ENCODE data around the gene CXCR2.
A peak's percentile ranks its signal among the peaks of the same experiment; 100 is the strongest.
"Not testable (repeated sequence)": the region's sequence is repeated elsewhere in the genome, so short reads cannot be mapped to it uniquely, and the experiment has no call there.

CXCR2 gene

DNA sequence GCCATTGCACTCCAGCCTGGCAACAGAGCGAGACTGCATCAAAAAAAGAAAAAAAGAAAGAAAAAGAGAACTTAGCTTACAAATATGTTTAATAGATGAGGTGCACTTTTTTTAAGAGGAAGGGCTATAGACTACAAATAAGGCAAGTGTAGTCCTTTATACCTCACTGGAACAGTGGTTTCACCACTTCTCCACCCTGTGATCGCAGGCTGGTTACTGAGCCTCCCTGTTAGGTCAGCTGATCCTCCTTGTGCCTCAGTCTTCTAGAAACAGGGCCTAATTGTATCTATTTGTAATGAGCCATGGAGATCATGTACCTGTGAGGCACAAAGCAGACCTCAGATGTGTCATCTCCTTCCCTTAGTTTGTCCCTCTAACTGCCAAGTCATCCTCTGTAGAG, 4.5 kb downstream of the CXCR2 start:
- no peak for DNase-seq (ENCODE audit: low spot score)

DNA sequence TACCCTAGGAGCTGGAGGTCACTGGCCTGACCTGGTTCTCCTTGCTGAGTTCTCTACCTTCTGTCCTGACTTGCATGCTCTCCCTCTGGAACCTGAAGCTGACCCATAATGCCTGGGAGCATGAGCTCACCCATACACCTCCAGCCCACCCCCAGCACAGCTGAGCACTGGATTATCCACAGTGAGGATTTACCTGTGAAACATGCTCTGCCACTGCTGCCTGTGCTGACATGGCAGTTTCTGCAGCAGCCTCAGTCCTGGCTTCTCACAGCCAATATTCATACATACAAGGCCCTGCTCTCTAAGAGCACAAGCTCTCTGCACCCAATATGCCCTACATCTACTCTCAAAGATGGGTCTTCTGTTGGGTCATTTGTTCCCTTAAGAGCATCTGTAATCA, 5.0 kb downstream of the CXCR2 start:
- DNase-seq (ENCODE audit: low spot score), result no peak

- DNase-seq (ENCODE audit: low spot score), result no peak
These were observed 11.7 kb downstream of the CXCR2 start for GRCh38 chr2:218137514-218137913.

DNA sequence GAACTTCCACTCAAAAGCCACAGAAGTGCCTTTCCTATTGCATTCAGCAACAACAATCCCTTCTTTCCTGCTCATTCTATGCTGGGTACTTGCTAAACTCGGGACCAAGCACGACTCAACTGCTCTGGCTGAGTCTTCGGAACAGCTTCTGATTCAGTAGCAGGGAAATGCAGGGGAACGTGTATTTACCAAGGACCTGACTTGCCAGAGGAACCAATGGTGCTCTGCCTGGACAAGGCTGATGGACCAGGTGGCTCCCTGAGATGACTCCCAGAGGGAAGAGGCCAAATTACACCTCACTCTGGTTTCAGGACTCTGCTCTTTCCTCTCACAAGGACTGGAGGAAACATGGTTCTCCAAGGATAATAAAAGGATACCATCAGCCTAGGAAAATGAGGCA, 12.2 kb downstream of the CXCR2 start:
- DNase-seq (ENCODE audit: low spot score), result no peak

GRCh38 chr2:218145124-218145523, 19.3 kb downstream of the CXCR2 start:
- no peak for DNase-seq (ENCODE audit: low spot score)

- no peak for DNase-seq (ENCODE audit: low spot score)
These were observed 20.2 kb downstream of the CXCR2 start for GRCh38 chr2:218146056-218146455.

GRCh38 chr2:218149098-218149497, 23.3 kb downstream of the CXCR2 start:
- no peak for DNase-seq (ENCODE audit: low spot score)

- no peak for DNase-seq (ENCODE audit: low spot score)
These were observed 24.1 kb downstream of the CXCR2 start for GRCh38 chr2:218149848-218150440.

GRCh38 chr2:218152172-218152571, 26.3 kb downstream of the CXCR2 start:
- DNase-seq (ENCODE audit: low spot score), result no peak

DNA sequence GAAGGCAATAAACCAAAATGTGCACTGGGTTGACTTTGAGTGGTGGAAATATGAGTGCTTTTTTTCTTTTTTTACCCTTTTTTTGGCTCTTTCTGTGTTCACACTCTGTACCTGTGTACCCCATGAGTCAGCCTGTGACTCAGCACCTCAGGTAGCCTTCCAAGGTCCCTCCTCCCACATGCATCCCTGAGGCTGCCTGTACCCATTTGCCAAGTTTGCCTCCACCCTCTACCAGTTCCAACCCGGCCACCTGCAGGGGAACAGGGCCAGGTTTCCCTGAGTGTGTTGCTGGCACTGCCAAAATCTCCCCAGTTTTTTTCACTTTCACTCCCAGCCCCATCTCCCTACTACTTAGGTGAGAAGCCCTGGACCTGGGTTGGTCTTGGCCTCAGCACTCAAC, 26.9 kb downstream of the CXCR2 start:
- DNase-seq (ENCODE audit: low spot score), result no peak

DNA sequence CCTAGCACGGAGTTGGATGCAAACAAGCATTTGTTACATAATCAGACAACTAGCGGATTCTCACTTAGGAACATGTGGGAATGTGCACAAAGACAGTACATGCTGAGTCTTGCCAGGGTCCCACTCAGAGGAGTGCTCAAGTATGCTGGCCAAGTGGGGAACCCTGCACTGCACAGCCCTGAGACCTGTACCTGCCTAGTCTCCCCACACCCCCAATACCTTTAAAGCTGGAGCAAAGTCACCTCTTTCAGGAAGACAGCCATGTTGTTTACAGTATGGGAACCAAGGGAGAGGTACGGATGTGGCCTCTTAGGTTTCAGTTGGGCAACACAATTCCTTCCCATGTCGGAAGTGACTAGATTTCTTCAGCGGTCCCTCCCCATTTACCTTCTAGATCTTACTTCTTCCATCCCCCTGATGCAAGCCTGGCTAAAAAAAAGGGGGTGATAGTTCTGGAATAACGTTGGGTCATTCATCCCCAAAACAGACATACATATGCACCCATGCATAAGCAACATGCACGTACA, 30.2 kb downstream of the CXCR2 start:
- DNase-seq (ENCODE audit: low spot score), result no peak

DNA sequence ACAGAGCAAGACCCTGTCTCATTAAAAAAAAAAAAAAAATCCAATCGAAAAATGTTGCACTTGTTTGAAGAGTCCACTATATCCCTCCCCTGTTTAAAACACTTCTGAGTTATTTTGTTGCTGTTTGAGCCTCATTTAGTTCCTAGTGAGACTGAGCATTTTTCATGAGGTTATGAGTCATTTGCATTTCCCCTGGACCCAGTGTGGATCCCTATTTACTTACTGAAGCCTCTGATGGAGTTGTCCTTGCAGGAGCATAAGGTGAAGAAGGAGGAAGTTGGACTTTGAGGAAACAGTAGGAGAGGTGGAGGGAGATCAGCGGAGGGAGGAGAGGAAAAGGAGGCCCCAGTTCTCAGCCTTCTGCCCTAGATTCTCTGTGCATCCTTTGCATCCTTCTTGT, 35.8 kb downstream of the CXCR2 start:
- no peak for DNase-seq (ENCODE audit: low spot score)

DNA sequence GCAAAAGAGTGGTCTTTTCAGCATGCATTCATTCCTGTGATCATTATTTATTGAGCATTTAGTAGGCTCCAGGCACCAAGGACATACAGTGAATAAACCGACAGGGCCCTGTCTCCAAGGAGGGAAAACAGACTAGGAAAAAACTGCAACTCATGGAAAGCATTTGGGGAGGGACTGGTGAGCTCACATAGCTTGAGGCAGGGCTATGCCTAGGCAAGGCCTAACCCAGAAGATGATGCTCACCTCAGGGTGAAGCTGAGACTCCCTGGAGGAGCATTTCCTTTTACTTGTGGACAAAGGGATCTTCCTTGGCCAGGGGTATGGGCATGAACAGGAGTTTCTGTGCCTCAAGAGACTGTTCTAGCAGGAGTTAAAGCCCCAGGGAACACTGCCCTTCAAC, 37.0 kb downstream of the CXCR2 start:
- no peak for DNase-seq (ENCODE audit: low spot score)

GRCh38 chr2:218166791-218167190, 41.0 kb downstream of the CXCR2 start, which contains the start of gene CXCR1:
Gene CXCR1 (minus strand): TSS chr2:218166962. CDS start chr2:218165211, 1,751 bp downstream.
- DNase-seq (ENCODE audit: low spot score), result no peak

- no peak for DNase-seq (ENCODE audit: low spot score)
These were observed 42.2 kb downstream of the CXCR2 start for GRCh38 chr2:218168016-218168415.

GRCh38 chr2:218168635-218169462, 43.0 kb downstream of the CXCR2 start:
- DNase-seq (ENCODE audit: low spot score), result peak; percentile 86

DNA sequence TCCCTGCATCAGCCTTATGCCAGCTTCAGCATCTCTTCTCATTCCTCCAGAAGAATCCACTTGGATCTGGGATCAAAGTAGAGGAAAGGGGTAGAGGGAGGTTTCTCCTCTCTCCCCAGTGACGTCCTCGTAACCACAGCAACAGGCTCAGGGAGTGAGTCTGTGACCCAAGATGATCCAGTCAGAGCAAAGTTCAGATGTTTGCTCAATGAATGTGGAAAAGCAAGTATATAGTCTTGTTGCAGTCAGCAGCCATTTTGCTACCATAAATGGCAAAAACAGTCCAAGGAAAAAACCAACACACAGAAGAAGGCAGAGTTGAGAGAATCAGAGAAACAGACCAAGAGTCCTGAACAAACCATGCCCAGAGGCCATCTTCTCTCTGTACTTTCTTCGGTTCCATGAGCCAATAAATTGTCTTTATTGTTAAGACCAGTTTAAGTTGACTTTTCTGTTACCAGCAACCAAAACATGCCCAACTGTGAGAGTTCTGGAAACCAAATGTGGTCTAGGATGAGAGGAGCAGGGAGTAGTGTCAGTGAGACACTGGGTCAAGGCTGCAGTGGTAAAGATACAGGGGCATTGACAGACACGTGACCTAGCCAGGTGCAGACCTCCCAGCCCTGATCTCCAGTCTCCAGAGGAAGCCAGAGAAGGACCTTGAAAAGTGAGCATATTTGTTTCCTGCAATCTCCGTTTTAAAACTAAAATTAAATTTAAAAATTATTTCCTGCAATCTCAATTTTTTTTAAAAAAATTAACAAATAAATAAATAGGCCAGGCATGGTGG, 44.1 kb downstream of the CXCR2 start:
- DNase-seq (ENCODE audit: low spot score), result no peak

DNA sequence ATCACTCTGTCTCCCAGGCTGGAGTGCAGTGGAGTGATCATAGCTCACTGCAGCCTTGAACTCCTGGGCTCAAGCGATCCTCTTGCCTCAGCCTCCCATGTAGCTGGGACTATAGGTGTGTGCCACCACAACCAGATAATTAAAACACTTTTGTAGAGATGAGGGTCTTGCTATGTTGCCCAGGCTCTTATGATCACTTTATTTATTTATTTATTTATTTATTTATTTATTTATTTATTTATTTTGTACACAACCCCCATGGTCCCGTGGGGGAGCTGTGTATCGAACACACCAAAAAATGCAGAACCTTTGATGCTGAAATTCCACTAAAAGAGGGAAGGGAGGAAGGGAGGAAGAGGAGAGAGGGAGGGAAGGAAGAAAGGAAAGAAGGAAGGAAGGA, 45.9 kb downstream of the CXCR2 start:
- not testable (repeated sequence) for DNase-seq (ENCODE audit: low spot score)

DNA sequence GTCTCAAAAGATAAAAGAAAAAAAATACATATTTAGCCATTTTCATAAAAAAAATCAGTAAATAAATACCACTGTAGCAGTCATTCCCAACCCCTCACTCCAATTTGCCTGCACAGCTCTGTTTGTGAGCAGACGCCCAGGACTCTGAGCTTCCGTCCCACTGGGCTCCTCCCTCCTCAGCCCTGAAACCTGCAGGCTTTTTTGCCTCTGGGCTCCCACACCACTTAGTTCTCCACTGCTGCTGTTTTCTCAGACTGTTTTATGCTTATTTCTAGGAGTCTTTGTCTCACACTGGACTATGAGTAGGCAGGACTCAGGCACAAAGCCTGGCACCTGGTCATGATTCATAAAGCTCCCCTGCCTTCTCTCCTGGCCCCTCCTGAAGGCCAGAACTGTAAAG, 47.0 kb downstream of the CXCR2 start:
- DNase-seq (ENCODE audit: low spot score), result no peak

DNA sequence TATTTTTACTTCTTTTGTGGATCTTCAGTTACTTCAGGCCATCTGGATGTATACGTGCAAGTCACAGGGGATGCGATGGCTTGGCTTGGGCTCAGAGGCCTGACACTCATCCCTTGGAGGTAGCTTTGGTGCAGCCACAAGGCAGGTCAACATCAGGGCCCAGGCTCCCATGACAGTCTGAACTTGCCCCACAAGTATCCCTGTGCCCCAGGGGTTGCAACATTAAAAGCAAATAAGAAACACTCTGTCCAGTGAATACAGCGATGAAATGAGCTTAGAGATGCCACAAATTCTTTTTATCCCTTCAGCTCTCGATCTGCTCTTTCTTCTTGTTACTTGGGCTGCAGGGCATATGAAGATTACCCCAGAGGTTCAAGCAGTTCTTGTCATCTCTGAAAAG, 54.0 kb downstream of the CXCR2 start:
- no peak for DNase-seq (ENCODE audit: low spot score)

GRCh38 chr2:218180467-218181114, 54.8 kb downstream of the CXCR2 start:
- no peak for DNase-seq (ENCODE audit: low spot score)

DNA sequence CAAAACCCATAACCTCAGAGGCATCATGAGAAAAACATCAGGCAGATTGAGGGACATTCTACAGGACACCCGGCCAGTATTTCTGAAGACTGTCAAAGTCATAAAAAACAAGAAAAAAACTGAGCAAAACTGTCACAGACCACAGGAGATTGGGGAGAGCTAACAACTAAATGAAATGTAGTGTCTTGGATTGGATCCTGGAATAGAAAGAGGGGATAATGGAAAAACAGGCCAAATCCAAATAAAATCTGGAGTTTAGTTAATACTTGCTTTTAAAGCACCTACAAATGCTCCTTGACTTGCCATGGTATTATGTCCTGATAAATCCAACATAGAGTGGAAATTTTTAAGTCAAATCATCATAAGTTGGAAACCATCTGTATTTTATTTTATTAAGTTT, 58.5 kb downstream of the CXCR2 start:
- DNase-seq (ENCODE audit: low spot score), result no peak

Measured in iPS-NIHi11 (cell line).